OCI-LY7 (cell line): ENCODE results near the gene HSD17B1.

ENCODE experiments used
- CTCF ChIP-seq: fragments of 200-600 bp; sonication (generic); conservative IDR thresholded peaks from 2 replicates; pipeline ENCODE4 v1.5.1; 2014; ENCODE audit warnings: mild to moderate bottlenecking, antibody characterized with exemption, low read length, moderate library complexity, mixed read lengths
- EZH2phosphoT487 ChIP-seq: fragments of 200-600 bp; sonication (generic); IDR thresholded peaks from 2 replicates; pipeline ENCODE4 v1.6.1; 2018; ENCODE audit warnings: low read depth, borderline replicate concordance, mild to moderate bottlenecking, mixed run types, antibody characterized with exemption, low read length, moderate library complexity, mixed read lengths

- TF ChIP-seq CTCF (no peak), EZH2phosphoT487 (no peak)
Measured at GRCh38 chr17:42585353-42585752, 32.6 kb downstream of the HSD17B1 start.
